Measurements from ENCODE around the gene TMEM163.

- TF ChIP-seq CTCF (IDR thresholded peaks at IDR 0.05) (no peak), POLR2A (IDR thresholded peaks at IDR 0.05) (no peak), EP300 (IDR thresholded peaks at IDR 0.05) (no peak)
Measured at GRCh38 chr2:134421556-134422328, 297.1 kb downstream of the TMEM163 start.
